HCT116 (cell line): ENCODE results near the gene BET1L.

Experiments
- CTCF ChIP-seq, 3 experiments: fragments of 200-600 bp in 1 of 3; sonication (generic) in 1 of 3; IDR thresholded peaks in 2 of 3; conservative IDR thresholded peaks in 1 of 3; 2 replicates each; pipeline ENCODE4 v1.5.1; 2012 to 2017; ENCODE audit warnings: low read depth in 2 of 3, low read length in 2 of 3, antibody characterized with exemption in 1 of 3, borderline replicate concordance in 1 of 3, control low read depth in 1 of 3, mild to moderate bottlenecking in 1 of 3, mixed read lengths in 1 of 3, mixed run types in 1 of 3, moderate library complexity in 1 of 3; ENCODE audit not compliant: insufficient read depth in 1 of 3
- EZH2phosphoT487 ChIP-seq: fragments of 200-600 bp; IDR thresholded peaks from 2 replicates; pipeline ENCODE4 v1.6.1; 2018; ENCODE audit warnings: antibody characterized with exemption, borderline replicate concordance
- JUND ChIP-seq: IDR thresholded peaks from 2 replicates; pipeline ENCODE4 v1.6.1; 2012
- POLR2A ChIP-seq: IDR thresholded peaks from 2 replicates; pipeline ENCODE4 v1.7.0; 2011; ENCODE audit warnings: borderline replicate concordance; ENCODE audit not compliant: insufficient read depth, insufficient read length; ENCODE audit errors: extremely low read depth
- REST ChIP-seq: IDR thresholded peaks from 2 replicates; pipeline ENCODE4 v1.6.1; 2012; ENCODE audit warnings: low read depth

GRCh38 chr11:201966-202365 is 5.2 kb downstream of the BET1L start:
- TF ChIP-seq CTCF (IDR thresholded peaks at IDR 0.05 in 2 of 3, conservative IDR thresholded peaks at IDR 0.05 in 1 of 3; ENCODE audit: borderline replicate concordance in 1 of 3, insufficient read depth in 1 of 3, low read depth in 2 of 3, low read length in 2 of 3) (no peak), POLR2A (no peak), EZH2phosphoT487 (no peak), JUND (no peak), REST (no peak)
